GM21529 (cell line): ENCODE results near the gene GLOD5.

ENCODE experiments used
- ATAC-seq: cut with Tn5 transposase; IDR thresholded peaks from one replicate; pipeline ENCODE4 v1.9.1; 2021; ENCODE audit not compliant: unreplicated experiment

GLOD5 gene

GRCh38 chrX:48753708-48754228, 7.8 kb upstream of the GLOD5 start:
- ATAC-seq = no peak

GRCh38 chrX:48754238-48754637, 7.3 kb upstream of the GLOD5 start:
- no peak for ATAC-seq

GRCh38 chrX:48769230-48769629, 7.7 kb downstream of the GLOD5 start:
- ATAC-seq = no peak

GRCh38 chrX:48770296-48770695, 8.7 kb downstream of the GLOD5 start:
- ATAC-seq = no peak

GRCh38 chrX:48772602-48773001, 11.1 kb downstream of the GLOD5 start:
- ATAC-seq = no peak

GRCh38 chrX:48776818-48777439, 15.4 kb downstream of the GLOD5 start:
- ATAC-seq = no peak

GRCh38 chrX:48779399-48779798, 17.9 kb downstream of the GLOD5 start:
- ATAC-seq = no peak

GRCh38 chrX:48781705-48782104, 20.2 kb downstream of the GLOD5 start:
- ATAC-seq = no peak

GRCh38 chrX:48782216-48782615, 20.7 kb downstream of the GLOD5 start:
- no peak for ATAC-seq

GRCh38 chrX:48782795-48783194, 21.2 kb downstream of the GLOD5 start:
- no peak for ATAC-seq

GRCh38 chrX:48784726-48785125, 23.2 kb downstream of the GLOD5 start:
- ATAC-seq = no peak

- ATAC-seq = no peak
These were observed 23.6 kb downstream of the GLOD5 start for GRCh38 chrX:48785186-48785539.

- no peak for ATAC-seq
These were observed 24.1 kb downstream of the GLOD5 start for GRCh38 chrX:48785540-48786214.

GRCh38 chrX:48786341-48786800, 24.8 kb downstream of the GLOD5 start, which contains the start of gene GATA1:
TSS of gene GATA1 (plus strand) at chrX:48786590. CDS start at chrX:48791110, 4,520 bp downstream.
- ATAC-seq = no peak

GRCh38 chrX:48786825-48787504, 25.4 kb downstream of the GLOD5 start:
- ATAC-seq = no peak

- ATAC-seq = no peak
These were observed 26.2 kb downstream of the GLOD5 start for GRCh38 chrX:48787505-48788443.

- no peak for ATAC-seq
These were observed 28.0 kb downstream of the GLOD5 start for GRCh38 chrX:48789366-48790220.

GRCh38 chrX:48790477-48790876, 28.9 kb downstream of the GLOD5 start:
- ATAC-seq = no peak

GRCh38 chrX:48791063-48791820, 29.7 kb downstream of the GLOD5 start:
- no peak for ATAC-seq
